ENCODE results near the gene OGFR. TPM values are rescaled to one million over a fixed set of nuclear protein-coding genes. Genes with fewer than 3 reads are reported as not detected.
A peak's percentile ranks its signal among the peaks of the same experiment; 100 is the strongest.

Gene OGFR

GRCh38 chr20:62860924-62861691 is 56.5 kb downstream of the OGFR start:
- Histone ChIP-seq H3K9ac (ENCODE audit: low read depth, low read length, poor library complexity) (peak overlapping the region; percentile 97), H2AFZ (ENCODE audit: low read length) (peak overlapping the region; percentile 87), H3K9me3 (replicated peaks in 1 of 2; ENCODE audit: control insufficient read depth in 2 of 2, insufficient read depth in 1 of 2, low read depth in 1 of 2, low read length in 2 of 2) (peaks cover 0 to 2% of the 10 kb centered on the region in 2 donors), H4K91ac (ENCODE audit: low read depth, low read length, poor library complexity) (no peak overlapping the region), H3K27me3 (ENCODE audit: control insufficient read depth in 3 of 3, insufficient read depth in 3 of 3, low read depth in 1 of 3, low read length in 3 of 3) (peaks cover 0 to 8% (median 0%) of the 10 kb centered on the region in 3 experiments), H3K23ac (ENCODE audit: low read depth, low read length, poor library complexity) (peak overlapping the region; percentile 95), H2BK5ac (ENCODE audit: low read length) (no peak overlapping the region), H4K8ac (ENCODE audit: low read depth, low read length) (no peak overlapping the region), H3K4me2 (ENCODE audit: insufficient read depth, low read length, poor library complexity, severe bottlenecking) (peak overlapping the region; percentile 83), H3K4me1 (ENCODE audit: control insufficient read depth in 2 of 2, insufficient read depth in 1 of 2, low read depth in 1 of 2, low read length in 2 of 2) (peaks cover 7 to 10% of the 10 kb centered on the region in 2 donors), H3K27ac (replicated peaks; ENCODE audit: low read length) (no peak overlapping the region), H3K18ac (ENCODE audit: low read length) (peak overlapping the region; percentile 93), H3K36me3 (replicated peaks in 1 of 2; ENCODE audit: control insufficient read depth in 2 of 2, insufficient read depth in 2 of 2, low read length in 2 of 2) (peaks cover 10 to 32% of the 10 kb centered on the region in 2 donors), H2AK5ac (ENCODE audit: low read depth, low read length) (peak overlapping the region; percentile 99), H2BK120ac (ENCODE audit: low read depth, low read length) (no peak overlapping the region), H2BK15ac (ENCODE audit: low read length) (no peak overlapping the region), H3K4me3 (ENCODE audit: low read length in 2 of 2) (peak overlapping the region; percentile 93 to 98), H2BK12ac (ENCODE audit: low read length) (no peak overlapping the region), H3K4ac (ENCODE audit: low read length) (no peak overlapping the region), H3K14ac (ENCODE audit: low read length) (peak overlapping the region; percentile 63), H3K79me1 (ENCODE audit: low read depth, low read length) (peaks cover 3% of the 10 kb centered on the region)
- peak; percentile 17 for DNase-seq (ENCODE audit: low spot score)
- WGBS, 2 donors (ENCODE audit: extremely low coverage in 2 of 2, insufficient read length in 2 of 2, insufficient replicate concordance in 1 of 2) = no CpG with 5 or more reads among the region's 129 CpGs

GRCh38 chr20:62861726-62862336 is 57.2 kb downstream of the OGFR start, which contains the start of gene TCFL5:
Gene TCFL5 (minus strand): TSS chr20:62861822. CDS start chr20:62861670, 152 bp downstream.
- peaks cover 7 to 10% of the 10 kb centered on the region in 2 donors for H3K4me1 ChIP-seq (ENCODE audit: control insufficient read depth in 2 of 2, insufficient read depth in 1 of 2, low read depth in 1 of 2, low read length in 2 of 2)
- peak within 1 kb of the TSS; percentile 71 for H3K14ac ChIP-seq (ENCODE audit: low read length)
- peak within 1 kb of the TSS; percentile 98 for H3K18ac ChIP-seq (ENCODE audit: low read length)
- peak within 1 kb of the TSS; percentile 83 for H3K4me2 ChIP-seq (ENCODE audit: insufficient read depth, low read length, poor library complexity, severe bottlenecking)
- peak within 1 kb of the TSS; percentile 95 for H3K23ac ChIP-seq (ENCODE audit: low read depth, low read length, poor library complexity)
- peaks cover 3% of the 10 kb centered on the region for H3K79me1 ChIP-seq (ENCODE audit: low read depth, low read length)
- H3K36me3 ChIP-seq (replicated peaks in 1 of 2; ENCODE audit: control insufficient read depth in 2 of 2, insufficient read depth in 2 of 2, low read length in 2 of 2) = peaks cover 8 to 28% of the 10 kb centered on the region in 2 donors
- peak; percentile 80 for DNase-seq (ENCODE audit: low spot score)
- peak within 1 kb of the TSS; percentile 66 for H3K4ac ChIP-seq (ENCODE audit: low read length)
- H3K27ac ChIP-seq (replicated peaks; ENCODE audit: low read length) = peak within 1 kb of the TSS; percentile 65
- WGBS, 2 donors (ENCODE audit: extremely low coverage in 2 of 2, insufficient read length in 2 of 2, insufficient replicate concordance in 1 of 2) = no CpG with 5 or more reads among the region's 70 CpGs
- peak within 1 kb of the TSS; percentile 87 for H2AFZ ChIP-seq (ENCODE audit: low read length)
- H3K4me3 ChIP-seq (ENCODE audit: low read length in 2 of 2) = peak within 1 kb of the TSS; percentile 93 to 98
- H3K9ac ChIP-seq (ENCODE audit: low read depth, low read length, poor library complexity) = peak within 1 kb of the TSS; percentile 97
- peaks cover 0 to 8% (median 0%) of the 10 kb centered on the region in 3 experiments for H3K27me3 ChIP-seq (ENCODE audit: control insufficient read depth in 3 of 3, insufficient read depth in 3 of 3, low read depth in 1 of 3, low read length in 3 of 3)
- H2BK120ac ChIP-seq (ENCODE audit: low read depth, low read length) = no peak within 1 kb of the TSS
- H2BK12ac ChIP-seq (ENCODE audit: low read length) = peak within 1 kb of the TSS; percentile 94
- no peak within 1 kb of the TSS for H2BK15ac ChIP-seq (ENCODE audit: low read length)
- peaks cover 0 to 2% of the 10 kb centered on the region in 2 donors for H3K9me3 ChIP-seq (replicated peaks in 1 of 2; ENCODE audit: control insufficient read depth in 2 of 2, insufficient read depth in 1 of 2, low read depth in 1 of 2, low read length in 2 of 2)
- H4K8ac ChIP-seq (ENCODE audit: low read depth, low read length) = no peak within 1 kb of the TSS
- peak within 1 kb of the TSS; percentile 87 for H2BK5ac ChIP-seq (ENCODE audit: low read length)
- H4K91ac ChIP-seq (ENCODE audit: low read depth, low read length, poor library complexity) = no peak within 1 kb of the TSS
- peak within 1 kb of the TSS; percentile 99 for H2AK5ac ChIP-seq (ENCODE audit: low read depth, low read length)

Small RNA genes within 50 kb of the gene (small RNA-seq; reads per million reads assigned to genes)
- not detected for gene DPH3P1 (ENCODE audit: insufficient read depth)

Data from neuronal stem cell (in vitro differentiated cells).